Skeletal muscle satellite cell (primary cell): ENCODE results near the gene ATP6V0C.
"Not testable (repeated sequence)": the region's sequence is repeated elsewhere in the genome, so short reads cannot be mapped to it uniquely, and the experiment has no call there.

Source experiments
- H3K27me3 ChIP-seq: 2 replicates; pipeline ENCODE4 v1.7.0; 2013; ENCODE audit warnings: low read length; ENCODE audit not compliant: control insufficient read depth, insufficient read depth
- H3K36me3 ChIP-seq: 2 replicates; pipeline ENCODE4 v1.7.0; 2013; ENCODE audit warnings: mild to moderate bottlenecking, control low read depth, low read length; ENCODE audit not compliant: insufficient read depth
- H3K4me1 ChIP-seq: 2 replicates; pipeline ENCODE4 v1.7.0; 2013; ENCODE audit warnings: low read length; ENCODE audit not compliant: control insufficient read depth, insufficient read depth
- H3K4me2 ChIP-seq: 2 replicates; pipeline ENCODE4 v1.7.0; 2013; ENCODE audit warnings: mild to moderate bottlenecking, low read length
- H3K4me3 ChIP-seq: 2 replicates; pipeline ENCODE4 v1.7.0; 2013; ENCODE audit warnings: low read length
- H3K9ac ChIP-seq: 2 replicates; pipeline ENCODE4 v1.7.0; 2013; ENCODE audit warnings: mild to moderate bottlenecking, low read depth, low read length, moderate library complexity
- H3K9me3 ChIP-seq: replicated peaks from 2 replicates; pipeline ENCODE4 v1.7.0; 2013; ENCODE audit warnings: mild to moderate bottlenecking, control low read depth, low read length

Gene ATP6V0C

DNA sequence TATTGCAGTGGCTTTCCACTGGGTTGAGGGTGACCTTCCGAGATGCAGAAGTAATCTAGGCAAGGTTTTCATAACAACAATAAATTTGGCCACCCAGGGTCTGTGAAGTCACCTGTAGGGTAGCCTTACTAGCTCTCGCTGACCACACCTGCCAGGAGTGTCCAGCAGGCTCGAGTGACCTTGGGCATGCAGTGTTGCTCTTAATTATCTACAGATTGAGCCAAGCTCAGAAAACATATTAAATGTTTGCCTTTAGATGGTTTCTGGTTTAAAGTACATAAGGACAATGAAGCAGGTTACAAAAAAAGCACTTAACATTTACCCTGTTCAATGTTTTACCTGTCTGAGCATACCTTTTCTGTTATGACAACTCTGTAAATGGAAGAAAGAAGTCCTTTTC, 37.0 kb upstream of the ATP6V0C start:
- H3K9me3 ChIP-seq, result no peaks in the 10 kb centered on the region
- H3K4me2 ChIP-seq, result no peak overlapping the region
- H3K36me3 ChIP-seq, result no peaks in the 10 kb centered on the region
- H3K27me3 ChIP-seq, result peaks cover 8% of the 10 kb centered on the region
- H3K4me3 ChIP-seq, result no peak overlapping the region
- no peak overlapping the region for H3K9ac ChIP-seq
- H3K4me1 ChIP-seq, result peaks cover 24% of the 10 kb centered on the region

- Histone ChIP-seq H3K27me3 (peaks cover 2% of the 10 kb centered on the region), H3K4me2 (no peak overlapping the region), H3K4me3 (no peak overlapping the region), H3K9me3 (no peaks in the 10 kb centered on the region), H3K9ac (no peak overlapping the region), H3K36me3 (no peaks in the 10 kb centered on the region), H3K4me1 (peaks cover 22% of the 10 kb centered on the region)
These were observed 36.4 kb upstream of the ATP6V0C start for GRCh38 chr16:2477327-2477726.

DNA sequence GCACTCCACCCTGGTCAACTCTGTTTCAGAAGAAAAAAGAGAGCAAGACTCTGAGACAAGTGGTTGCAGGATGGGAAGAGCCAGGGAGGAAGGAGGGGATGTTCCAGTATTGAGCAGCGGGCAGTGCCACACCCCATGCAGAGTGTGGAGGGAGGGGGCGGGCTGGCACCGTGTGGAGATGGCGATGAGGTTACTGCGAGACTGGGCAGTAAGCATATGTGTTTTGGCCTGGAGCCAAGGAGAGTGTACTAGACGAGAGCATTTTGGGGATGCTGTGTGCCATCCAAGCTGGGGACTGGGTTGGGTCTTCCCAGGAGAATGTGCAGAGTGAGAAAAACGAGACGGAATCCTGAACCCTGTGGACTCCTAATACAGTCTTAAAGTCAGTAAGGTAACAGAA, 35.5 kb upstream of the ATP6V0C start:
- Histone ChIP-seq H3K4me3 (no peak overlapping the region), H3K4me1 (peaks cover 30% of the 10 kb centered on the region), H3K36me3 (no peaks in the 10 kb centered on the region), H3K9ac (no peak overlapping the region), H3K9me3 (no peaks in the 10 kb centered on the region), H3K4me2 (no peak overlapping the region), H3K27me3 (no peaks in the 10 kb centered on the region)

GRCh38 chr16:2479996-2480395, 33.8 kb upstream of the ATP6V0C start:
- not testable (repeated sequence) for H3K36me3 ChIP-seq, H3K4me3 ChIP-seq, H3K9ac ChIP-seq, H3K9me3 ChIP-seq, H3K27me3 ChIP-seq, H3K4me2 ChIP-seq
- H3K4me1 ChIP-seq, result peaks cover 27% of the 10 kb centered on the region

- H3K9me3 ChIP-seq, result no peaks in the 10 kb centered on the region
- no peak overlapping the region for H3K9ac ChIP-seq
- H3K4me1 ChIP-seq, result peaks cover 23% of the 10 kb centered on the region
- H3K27me3 ChIP-seq, result no peaks in the 10 kb centered on the region
- H3K36me3 ChIP-seq, result no peaks in the 10 kb centered on the region
- H3K4me3 ChIP-seq, result no peak overlapping the region
- H3K4me2 ChIP-seq, result no peak overlapping the region
These were observed 32.8 kb upstream of the ATP6V0C start for GRCh38 chr16:2480948-2481347.

DNA sequence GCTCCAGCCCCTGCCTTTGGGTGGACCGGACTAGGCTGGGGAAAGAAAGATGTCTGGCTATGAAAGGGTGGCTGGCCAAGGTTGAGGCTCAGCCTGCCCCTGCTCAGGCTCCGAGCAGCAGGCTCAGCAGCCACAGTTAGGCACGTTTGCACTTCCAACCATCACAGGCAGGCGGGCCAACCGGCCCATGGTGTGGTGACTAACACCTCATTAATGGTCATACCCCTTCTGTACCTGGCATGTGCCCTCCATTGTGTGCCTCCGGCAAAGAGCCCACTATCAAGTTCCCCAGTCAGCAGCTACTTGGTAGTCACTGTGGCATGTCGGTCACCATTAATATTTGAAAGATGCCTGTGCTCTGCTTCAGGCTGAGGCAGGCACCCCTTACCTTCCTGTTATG, 32.1 kb upstream of the ATP6V0C start:
- no peaks in the 10 kb centered on the region for H3K9me3 ChIP-seq
- no peak overlapping the region for H3K9ac ChIP-seq
- H3K4me3 ChIP-seq, result no peak overlapping the region
- H3K27me3 ChIP-seq, result no peaks in the 10 kb centered on the region
- no peak overlapping the region for H3K4me2 ChIP-seq
- H3K36me3 ChIP-seq, result no peaks in the 10 kb centered on the region
- peaks cover 21% of the 10 kb centered on the region for H3K4me1 ChIP-seq

DNA sequence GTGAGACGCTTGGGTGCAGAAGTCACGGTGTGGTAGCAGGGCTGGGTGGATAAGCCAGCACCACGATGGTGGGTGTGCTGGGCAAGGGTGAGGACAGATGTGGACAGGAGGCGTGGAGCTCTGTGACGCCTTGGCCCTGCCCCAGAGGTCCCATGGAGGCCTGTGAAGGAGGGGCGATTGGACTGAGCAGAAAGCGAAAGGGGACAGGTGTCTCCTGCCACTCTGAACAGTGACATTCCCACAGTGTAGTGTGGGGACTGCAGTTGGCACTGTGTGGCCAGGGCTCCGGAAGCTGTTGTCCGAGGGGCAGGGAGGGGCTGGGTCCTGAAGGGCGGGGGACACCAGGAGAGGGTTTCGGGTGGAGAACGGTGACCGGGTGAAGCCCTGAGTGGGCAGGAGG, 31.5 kb upstream of the ATP6V0C start:
- H3K36me3 ChIP-seq, result no peaks in the 10 kb centered on the region
- H3K4me3 ChIP-seq, result peak overlapping the region; percentile 55
- no peaks in the 10 kb centered on the region for H3K9me3 ChIP-seq
- H3K4me2 ChIP-seq, result peak overlapping the region; percentile 76
- peaks cover 25% of the 10 kb centered on the region for H3K4me1 ChIP-seq
- H3K27me3 ChIP-seq, result no peaks in the 10 kb centered on the region
- H3K9ac ChIP-seq, result peak overlapping the region; percentile 60

DNA sequence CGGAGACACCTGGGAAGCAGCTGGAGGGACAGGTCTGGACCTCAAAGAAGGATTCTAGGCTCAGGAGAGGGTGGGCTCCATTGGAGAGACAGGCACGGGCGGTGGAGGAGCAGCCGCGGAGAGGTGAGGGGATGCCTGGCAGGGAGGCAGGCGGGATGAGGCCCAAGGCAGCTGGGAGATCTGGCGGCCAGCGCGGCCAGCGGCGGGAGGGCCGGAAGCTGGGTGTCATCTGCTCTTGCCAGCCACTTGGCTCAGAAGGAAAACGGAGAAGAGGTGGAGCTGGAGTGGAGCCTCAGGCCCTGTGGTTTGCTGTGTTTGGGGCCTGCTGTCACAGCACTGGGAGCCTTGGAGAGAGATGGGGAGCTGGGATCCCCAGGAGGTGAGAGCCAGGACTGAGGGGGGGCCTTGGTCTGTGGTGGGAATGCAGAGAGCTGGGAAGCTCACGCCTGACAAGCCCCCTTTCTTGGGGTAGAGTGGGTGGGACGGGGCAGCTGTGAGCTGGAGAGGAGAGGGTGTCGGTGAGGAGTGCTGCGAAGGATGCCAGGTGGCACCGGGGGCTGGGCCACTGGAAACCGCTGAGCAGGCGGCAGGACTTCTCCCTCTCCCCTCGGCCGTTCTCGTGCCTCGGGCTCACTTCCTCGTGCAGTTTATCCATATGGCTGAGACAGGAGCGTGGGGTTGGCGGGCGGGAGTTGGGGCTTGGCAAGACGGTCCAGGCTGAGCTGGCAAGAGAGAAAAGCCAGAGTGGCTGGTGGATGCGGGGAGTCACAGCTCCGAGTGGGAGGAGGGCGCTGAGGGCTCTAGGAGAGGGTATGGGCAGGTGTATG, 30.8 kb upstream of the ATP6V0C start:
- Histone ChIP-seq H3K4me2 (peak overlapping the region; percentile 76), H3K4me1 (peaks cover 30% of the 10 kb centered on the region), H3K27me3 (no peaks in the 10 kb centered on the region), H3K4me3 (peak overlapping the region; percentile 55), H3K36me3 (no peaks in the 10 kb centered on the region), H3K9me3 (no peaks in the 10 kb centered on the region), H3K9ac (peak overlapping the region; percentile 60)

- Histone ChIP-seq H3K4me3 (peak overlapping the region; percentile 55), H3K4me1 (peaks cover 30% of the 10 kb centered on the region), H3K9ac (no peak overlapping the region)
These were observed 29.5 kb upstream of the ATP6V0C start for GRCh38 chr16:2483939-2484897.

GRCh38 chr16:2484898-2485508, 28.7 kb upstream of the ATP6V0C start:
- Histone ChIP-seq H3K4me1 (peaks cover 30% of the 10 kb centered on the region), H3K9me3 (no peaks in the 10 kb centered on the region)

More at GRCh38 chr16:2483939-2484897, 29.5 kb upstream of the ATP6V0C start:
- peak overlapping the region; percentile 76 for H3K4me2 ChIP-seq
- H3K36me3 ChIP-seq, result no peaks in the 10 kb centered on the region
- H3K27me3 ChIP-seq, result no peaks in the 10 kb centered on the region
- H3K9me3 ChIP-seq, result no peaks in the 10 kb centered on the region

DNA sequence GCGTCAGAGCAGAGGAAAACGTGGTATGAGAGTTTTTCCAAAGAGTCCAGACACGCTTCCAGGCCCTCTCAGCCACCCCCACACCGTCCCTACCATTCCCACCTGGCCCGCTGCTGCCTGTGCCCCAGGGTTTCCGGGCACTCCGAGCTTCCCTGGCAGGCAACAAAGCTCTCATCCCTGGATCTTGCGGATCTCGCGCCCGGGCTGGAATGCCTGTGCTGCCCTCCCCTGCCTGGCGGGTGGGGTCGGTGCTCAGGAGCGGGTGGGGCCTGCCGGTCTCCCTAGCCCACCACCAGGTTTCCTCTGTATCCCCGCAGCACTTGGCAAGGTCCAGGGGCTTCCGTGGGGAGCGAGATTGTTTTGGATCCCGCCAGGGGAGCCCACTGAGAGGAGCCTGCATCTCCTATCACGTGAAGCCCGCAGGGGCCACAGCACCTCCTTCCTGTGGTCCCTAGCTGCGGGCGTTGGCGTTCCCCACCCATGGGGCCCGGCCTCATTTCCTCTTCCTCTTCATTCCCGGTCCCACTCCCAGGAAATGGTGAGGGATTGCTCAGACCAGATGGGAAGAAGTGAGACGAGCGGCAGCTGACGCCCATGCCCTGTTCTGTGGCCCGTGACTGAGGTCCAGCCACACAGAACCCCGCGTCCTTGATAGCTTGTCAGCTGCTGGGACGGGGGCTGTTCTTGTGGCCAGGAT, 27.8 kb upstream of the ATP6V0C start:
- no peak overlapping the region for H3K4me2 ChIP-seq
- H3K27me3 ChIP-seq, result no peaks in the 10 kb centered on the region
- H3K4me1 ChIP-seq, result peaks cover 30% of the 10 kb centered on the region
- no peak overlapping the region for H3K4me3 ChIP-seq
- no peaks in the 10 kb centered on the region for H3K36me3 ChIP-seq
- H3K9ac ChIP-seq, result no peak overlapping the region
- no peaks in the 10 kb centered on the region for H3K9me3 ChIP-seq

More at GRCh38 chr16:2484898-2485508, 28.7 kb upstream of the ATP6V0C start:
- H3K4me2 ChIP-seq, result no peak overlapping the region
- H3K9ac ChIP-seq, result no peak overlapping the region
- H3K27me3 ChIP-seq, result no peaks in the 10 kb centered on the region
- H3K4me3 ChIP-seq, result no peak overlapping the region
- no peaks in the 10 kb centered on the region for H3K36me3 ChIP-seq
